SK-N-MC (cell line): Measurements from ENCODE around the gene FAM20C.

Experiments used
- EZH2 ChIP-seq: fragments of 200-600 bp; sonication (generic); IDR thresholded peaks from one replicate; pipeline ENCODE4 v1.6.1; 2017; ENCODE audit warnings: antibody characterized with exemption
- FOXP2 ChIP-seq: optimal IDR thresholded peaks from 2 replicates; pipeline ENCODE3; 2011; ENCODE audit warnings: mild to moderate bottlenecking, moderate library complexity; ENCODE audit not compliant: insufficient read depth; ENCODE audit errors: extremely low read length, control extremely low read depth
- POLR2AphosphoS5 ChIP-seq: IDR thresholded peaks from 2 replicates; pipeline ENCODE4 v1.6.1; 2012; ENCODE audit warnings: mild to moderate bottlenecking, low read depth, low read length, borderline replicate concordance

DNA sequence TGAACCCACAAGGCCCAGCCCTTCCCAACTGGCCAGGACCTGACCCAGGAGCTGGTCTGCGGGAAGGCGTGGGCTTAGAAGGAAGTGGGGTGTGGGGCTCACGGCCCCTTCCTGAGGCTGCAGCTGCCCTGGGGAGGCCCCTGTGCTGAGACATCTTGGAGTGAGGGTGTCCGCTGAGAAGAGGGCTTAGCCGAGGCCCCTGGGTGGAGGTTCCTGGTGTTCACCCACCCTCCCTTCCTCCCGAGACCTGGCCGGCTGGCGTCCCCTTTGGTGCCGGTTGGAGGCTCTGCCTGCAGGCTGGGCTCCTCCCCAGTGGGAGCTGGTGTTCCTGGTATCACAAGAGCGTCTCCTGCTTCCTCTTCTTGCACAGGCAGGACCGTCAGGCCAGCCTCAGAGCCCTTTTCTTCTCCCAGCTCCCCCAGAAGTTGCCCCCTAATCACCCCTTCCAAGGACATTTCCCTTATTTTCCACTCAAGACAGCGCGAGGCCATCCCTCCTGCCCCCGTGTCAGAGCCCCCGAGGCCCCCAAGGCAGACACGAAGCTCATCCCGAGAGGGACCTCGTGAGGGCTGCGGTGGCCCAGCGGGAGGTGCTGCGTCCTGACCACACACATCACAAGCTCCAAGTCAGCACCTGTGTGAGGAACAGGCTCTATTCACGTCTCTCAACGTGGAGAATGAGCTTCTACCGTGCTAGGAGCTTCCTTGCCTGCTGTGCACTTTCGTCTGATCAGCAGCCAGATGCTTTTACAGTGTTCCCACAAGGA, 25.1 kb upstream of the FAM20C start:
- TF ChIP-seq POLR2AphosphoS5 (no peak), EZH2 (no peak), FOXP2 (no peak)
